Upper lobe of left lung (tissue), 4 donors: ENCODE measurements around the gene COL18A1.

Source experiments
- CTCF ChIP-seq, 6 experiments: fragments of 450-650 bp in 4 of 6; fragments of 200-600 bp in 2 of 6; sonication (generic) in 2 of 6; IDR thresholded peaks; one replicate each; pipeline ENCODE4 v1.5.1; 2016 to 2019; ENCODE audit warnings: antibody characterized with exemption in 6 of 6
- EP300 ChIP-seq, 4 donors: sonication (generic); formaldehyde crosslinking; IDR thresholded peaks; one replicate each; pipeline ENCODE4 v1.5.1; 2017; ENCODE audit warnings: antibody characterized with exemption in 4 of 4, control low read depth in 2 of 4
- POLR2A ChIP-seq, 4 donors: fragments of 450-650 bp; IDR thresholded peaks; one replicate each; pipeline ENCODE4 v1.5.1; 2016 to 2017; ENCODE audit warnings: antibody characterized with exemption in 4 of 4, mild to moderate bottlenecking in 2 of 4
- POLR2AphosphoS5 ChIP-seq, 2 donors: sonication (generic); formaldehyde crosslinking; IDR thresholded peaks; one replicate each; pipeline ENCODE4 v1.5.1; 2017; ENCODE audit warnings: antibody characterized with exemption in 2 of 2

DNA sequence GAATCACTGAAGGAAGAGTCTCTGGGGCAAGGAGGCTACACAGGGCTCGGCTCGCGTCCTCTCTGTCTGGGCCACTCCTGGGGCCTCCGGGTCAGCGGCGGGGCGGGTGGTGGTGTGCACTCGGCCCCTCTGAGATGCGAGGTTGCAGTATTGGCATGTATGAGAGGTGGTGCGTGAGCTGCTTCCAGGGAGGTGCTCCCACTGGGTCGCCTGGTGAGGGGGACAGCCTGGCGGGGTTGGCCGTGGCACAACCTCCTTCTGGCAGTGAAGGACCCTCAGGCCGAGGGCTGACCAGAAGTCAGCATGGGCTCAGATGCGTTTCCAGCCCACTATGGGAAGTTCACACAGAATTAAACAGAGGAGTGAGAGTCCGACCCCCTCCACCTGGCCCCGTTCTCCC, 38.5 kb upstream of the COL18A1 start:
- TF ChIP-seq CTCF (IDR thresholded peaks at IDR 0.05) (no peak), POLR2A (IDR thresholded peaks at IDR 0.05) (no peak), POLR2AphosphoS5 (IDR thresholded peaks at IDR 0.05) (no peak), EP300 (IDR thresholded peaks at IDR 0.05) (no peak)
